GM18519 (cell line): ENCODE data around the gene SLC35G3.
"Not testable (repeated sequence)": the region's sequence is repeated elsewhere in the genome, so short reads cannot be mapped to it uniquely, and the experiment has no call there.

Source experiments
- ATAC-seq: cut with Tn5 transposase; IDR thresholded peaks from one replicate; pipeline ENCODE4 v1.9.1; 2021; ENCODE audit warnings: mild to moderate bottlenecking, moderate library complexity; ENCODE audit not compliant: unreplicated experiment, low FRiP score

SLC35G3 gene

DNA sequence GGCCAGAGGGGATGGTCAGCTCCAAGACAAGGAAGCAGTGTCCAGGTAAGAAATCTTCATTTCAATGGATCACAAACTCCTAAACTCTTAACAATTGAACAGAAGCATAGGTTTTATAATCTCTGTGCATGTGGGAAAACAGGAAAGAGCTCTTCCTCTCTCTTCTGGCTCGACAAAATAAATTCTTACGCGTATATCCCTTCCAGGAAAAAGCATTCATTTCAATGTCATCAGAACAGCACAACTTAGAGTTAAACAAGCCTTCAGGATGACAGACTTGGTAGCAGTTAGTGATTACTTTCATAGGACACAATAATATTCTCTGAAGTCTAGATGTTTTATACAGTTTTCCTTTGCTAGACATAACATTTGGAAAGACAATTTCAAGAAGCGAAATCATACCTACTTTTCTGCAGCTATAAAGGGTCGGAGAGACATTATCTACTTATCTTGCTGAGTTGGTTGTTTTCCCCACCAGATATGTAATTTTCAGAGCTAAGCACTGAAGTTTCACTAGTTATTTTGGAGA is 19.3 kb upstream of the SLC35G3 start:
- ATAC-seq, result no peak

DNA sequence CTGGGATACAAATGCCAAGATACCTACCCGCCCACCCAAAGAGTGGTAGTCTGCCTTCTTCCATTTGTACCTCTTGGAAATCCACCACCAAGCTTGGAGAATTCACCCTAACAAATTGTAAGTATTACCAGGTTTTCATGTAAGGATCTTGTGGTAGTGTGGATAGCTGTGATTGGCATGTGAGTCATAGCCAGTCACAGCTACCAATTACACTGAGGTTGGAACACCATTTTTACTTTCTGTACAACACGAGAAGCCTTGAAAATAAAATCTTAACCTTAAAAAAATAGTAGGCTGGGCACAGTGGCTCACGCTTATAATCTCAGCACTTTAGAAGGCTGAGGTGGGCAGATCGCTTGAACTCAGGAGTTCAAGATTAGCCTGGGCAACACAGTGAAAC is 18.5 kb upstream of the SLC35G3 start:
- ATAC-seq, result no peak

DNA sequence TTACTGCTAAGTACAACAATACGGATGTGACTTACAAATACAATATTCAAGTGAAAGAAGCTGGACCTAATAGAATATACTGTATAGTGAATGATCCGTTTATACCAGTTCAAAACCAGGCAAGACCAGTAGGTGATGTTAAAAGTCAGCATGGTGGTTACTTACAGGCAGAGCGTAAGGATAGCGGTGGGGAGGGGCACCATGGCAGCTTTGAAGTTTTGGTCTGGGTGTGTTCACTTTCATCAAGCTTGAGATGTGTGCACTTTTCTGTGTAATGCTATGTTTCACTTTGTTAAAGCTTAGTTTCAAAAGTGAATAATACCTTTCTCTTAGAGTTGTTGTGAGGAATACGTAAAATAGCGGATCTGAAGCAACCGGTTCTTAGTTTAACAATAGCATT is 16.5 kb upstream of the SLC35G3 start:
- ATAC-seq, result no peak

DNA sequence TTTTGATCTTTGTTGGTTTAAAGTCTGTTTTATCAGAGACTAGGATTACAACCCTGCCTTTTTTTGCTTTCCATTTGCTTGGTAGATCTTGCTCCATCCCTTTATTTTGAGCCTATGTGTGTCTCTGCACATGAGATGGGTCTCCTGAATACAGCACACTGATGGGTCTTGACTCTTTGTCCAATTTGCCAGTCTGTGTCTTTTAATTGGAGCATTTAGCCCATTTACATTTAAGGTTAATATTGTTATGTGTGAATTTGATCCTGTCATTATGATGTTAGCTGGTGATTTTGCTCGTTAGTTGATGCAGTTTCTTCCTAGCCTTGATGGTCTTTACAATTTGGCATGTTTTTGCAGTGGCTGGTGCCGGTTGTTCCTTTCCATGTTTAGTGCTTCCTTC is 8.4 kb upstream of the SLC35G3 start:
- not testable (repeated sequence) for ATAC-seq

DNA sequence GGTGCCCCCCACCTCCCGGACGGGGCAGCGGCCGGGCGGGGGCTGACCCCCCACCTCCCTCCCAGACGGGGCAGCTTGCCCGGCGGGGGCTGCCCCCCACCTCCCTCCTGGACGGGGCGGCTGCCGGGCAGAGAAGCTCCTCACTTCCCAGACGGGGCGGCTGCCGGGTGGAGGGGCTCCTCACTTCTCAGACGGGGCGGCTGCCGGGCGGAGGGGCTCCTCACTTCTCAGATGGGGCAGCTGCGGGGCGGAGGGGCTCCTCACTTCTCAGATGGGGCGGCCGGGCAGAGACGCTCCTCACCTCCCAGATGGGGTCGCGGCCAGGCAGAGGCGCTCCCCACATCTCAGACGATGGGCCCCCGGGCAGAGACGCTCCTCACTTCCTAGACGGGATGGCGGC is 869 bp upstream of the SLC35G3 start:
- not testable (repeated sequence) for ATAC-seq

DNA sequence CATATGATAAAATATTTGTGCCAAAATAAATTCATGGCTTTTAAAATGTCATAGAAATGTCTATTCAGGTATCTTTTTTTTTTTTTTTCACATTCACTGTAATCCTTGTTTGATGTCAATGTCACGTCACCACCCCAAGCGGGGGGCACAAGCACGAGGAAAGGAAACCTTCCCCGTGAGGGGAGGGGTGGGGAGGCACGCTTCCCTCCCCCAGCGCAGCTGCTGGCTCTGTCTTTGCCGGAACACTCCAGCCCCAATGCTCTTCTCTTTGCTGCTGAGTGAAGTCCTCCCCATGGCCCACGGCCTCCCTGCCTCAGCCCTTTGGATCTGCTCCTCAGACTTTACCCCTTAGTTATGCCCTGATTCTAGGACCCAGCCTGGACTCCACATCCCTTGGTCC is 1.5 kb downstream of the SLC35G3 start:
- ATAC-seq, result no peak

DNA sequence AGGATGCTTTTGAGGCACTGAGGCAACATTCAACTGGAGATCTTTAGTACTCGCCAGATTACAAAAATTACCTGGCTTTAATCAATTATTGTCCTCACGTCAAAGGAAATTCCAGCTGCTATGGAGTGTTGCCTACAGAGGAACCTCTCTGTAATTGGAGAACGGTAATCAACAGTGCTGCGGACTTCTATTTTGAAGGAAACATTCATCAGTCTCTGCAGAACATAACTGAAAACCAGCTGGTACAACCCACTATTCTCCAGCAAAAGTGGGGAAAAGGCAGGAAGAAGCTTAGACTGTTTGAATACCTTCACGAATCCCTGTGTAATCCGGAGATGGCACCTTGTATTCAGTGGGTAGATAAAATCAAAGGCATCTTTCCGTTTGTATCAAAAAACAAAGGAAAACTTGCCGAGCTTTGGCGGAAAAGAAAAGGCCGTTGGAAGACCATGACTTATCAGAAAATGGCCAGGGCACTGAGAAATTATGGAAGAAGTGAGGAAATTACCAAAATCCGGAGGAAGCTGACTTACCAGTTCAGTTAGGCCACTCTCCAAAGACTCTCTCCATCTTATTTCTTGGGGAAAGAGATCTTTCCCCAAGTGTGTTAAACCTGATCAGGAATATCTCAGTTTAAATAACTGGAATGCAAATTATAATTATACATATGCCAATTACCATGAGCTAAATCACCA is 3.0 kb downstream of the SLC35G3 start:
- ATAC-seq, result no peak

DNA sequence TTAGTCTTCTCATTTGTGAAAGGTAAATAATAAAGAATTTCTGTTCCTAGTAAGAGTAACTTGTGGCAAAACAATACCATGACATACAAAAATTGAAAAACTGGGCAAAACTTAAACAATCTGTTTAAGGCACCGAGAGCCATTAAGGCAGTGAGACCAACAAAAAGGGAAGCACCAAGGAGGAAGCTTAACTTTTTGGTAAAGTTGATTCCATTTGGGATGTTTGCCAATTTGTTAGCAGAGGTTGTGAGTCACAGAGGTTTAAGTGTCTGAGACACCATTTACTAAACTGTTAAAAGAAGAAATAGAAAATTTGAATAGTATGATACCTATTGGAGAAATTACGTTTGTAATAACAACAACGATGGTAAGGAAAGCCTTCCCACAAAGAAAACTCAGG is 4.9 kb downstream of the SLC35G3 start:
- no peak for ATAC-seq

DNA sequence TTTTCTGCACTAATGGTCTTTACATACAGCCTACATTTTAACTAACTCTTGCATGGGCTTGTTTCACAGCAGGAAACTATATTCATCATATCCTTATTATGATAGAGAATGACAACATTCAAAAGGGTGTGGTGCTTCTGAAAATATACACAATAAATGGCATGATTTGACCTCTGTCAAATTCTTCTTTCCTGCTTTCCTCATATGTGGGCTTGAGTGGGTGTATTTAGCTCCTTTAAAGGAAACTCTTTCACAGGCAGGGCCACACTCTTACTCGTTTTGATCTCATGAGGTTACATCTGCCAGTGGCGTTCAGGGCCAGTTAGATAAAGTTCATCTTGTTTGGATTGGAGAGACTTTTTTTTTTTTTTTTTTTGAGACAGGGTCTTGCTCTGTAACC is 6.1 kb downstream of the SLC35G3 start:
- ATAC-seq, result no peak

DNA sequence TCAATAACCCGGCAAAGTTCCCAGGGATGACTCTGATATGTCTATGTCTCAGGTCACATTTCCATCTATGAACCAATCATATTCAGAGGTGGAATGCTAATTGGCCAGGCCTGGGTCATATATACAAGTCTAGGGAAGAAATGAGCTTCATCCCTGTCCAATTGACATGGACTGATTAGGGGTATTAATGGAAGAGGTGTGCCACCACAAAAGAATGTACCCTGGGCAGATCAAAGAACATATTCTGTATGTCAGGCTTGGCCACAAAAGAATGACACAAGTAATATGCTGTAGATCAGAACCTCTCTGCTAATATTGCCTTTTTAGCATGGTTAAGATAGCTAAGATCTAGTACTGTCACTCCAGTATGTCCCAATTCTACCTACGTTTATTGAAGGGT is 6.7 kb downstream of the SLC35G3 start:
- no peak for ATAC-seq

DNA sequence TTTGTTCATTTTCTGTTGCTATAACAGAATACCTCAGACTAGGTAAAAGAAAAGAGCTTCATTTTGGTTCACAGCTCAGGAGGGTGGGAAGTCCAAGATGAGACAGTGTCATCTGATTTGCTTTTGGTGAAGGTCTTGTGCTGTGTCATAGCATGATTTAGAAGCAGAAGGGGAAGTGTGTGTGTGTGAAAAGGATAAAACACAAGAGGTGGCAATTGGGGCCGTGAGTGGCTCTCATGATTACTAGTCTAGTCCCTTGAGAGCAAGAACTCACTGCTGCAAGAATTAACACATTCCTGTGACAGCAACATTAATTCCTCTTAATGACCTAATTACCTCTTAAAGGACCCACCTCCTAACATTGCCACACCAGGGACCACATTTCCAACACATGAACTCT is 8.3 kb downstream of the SLC35G3 start:
- ATAC-seq, result no peak

DNA sequence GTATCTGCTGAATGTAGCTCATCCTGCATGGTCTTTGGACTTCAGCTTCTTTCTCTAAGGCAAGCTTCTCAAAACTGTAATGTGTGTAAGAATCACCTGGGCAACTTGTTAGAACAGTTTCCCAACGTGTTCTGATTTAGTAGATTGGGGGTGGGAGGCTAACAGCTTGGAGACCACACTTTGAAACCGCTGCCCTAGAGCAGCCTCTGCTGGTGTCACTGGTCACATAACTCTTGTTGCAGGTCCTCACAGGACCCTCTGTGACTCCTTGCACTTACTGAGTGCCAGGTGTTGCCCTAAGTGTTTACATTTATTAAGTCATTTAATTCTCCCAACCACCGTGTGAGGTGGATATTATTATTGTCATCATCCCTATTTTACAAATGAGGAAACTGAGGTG is 9.9 kb downstream of the SLC35G3 start:
- no peak for ATAC-seq

DNA sequence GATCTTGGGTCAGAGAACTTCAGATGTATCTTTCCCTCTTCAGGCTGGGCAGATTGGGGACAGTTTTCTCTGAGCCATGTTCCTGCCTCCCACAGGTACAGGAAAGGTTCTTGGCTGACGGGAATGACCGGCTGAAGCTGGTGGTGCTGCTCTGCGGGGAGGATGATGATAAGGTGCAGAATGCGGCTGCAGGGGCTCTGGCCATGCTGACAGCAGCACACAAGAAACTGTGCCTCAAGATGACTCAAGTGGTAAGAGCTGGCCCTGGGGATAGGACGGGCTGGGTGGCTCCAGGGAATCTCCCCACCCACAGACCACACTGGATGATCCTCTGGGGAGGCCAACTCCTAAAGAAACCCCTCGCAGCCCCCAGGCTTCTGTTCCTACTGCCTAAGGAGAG is 10.9 kb downstream of the SLC35G3 start:
- no peak for ATAC-seq

DNA sequence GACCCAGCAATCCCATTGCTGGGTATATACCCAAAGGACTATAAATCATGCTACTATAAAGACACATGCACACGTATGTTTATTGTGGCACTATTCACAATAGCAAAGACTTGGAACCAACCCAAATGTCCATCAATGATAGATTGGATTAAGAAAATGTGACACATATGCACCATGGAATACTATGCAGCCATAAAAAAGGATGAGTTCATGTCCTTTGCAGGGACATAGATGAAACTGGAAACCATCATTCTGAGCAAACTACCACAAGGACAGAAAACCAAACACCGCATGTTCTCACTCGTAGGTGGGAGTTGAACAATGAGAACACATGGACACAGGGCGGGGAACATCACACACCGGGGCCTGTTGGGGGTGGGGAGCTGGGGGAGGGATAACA is 14.8 kb downstream of the SLC35G3 start:
- ATAC-seq, result not testable (repeated sequence)

DNA sequence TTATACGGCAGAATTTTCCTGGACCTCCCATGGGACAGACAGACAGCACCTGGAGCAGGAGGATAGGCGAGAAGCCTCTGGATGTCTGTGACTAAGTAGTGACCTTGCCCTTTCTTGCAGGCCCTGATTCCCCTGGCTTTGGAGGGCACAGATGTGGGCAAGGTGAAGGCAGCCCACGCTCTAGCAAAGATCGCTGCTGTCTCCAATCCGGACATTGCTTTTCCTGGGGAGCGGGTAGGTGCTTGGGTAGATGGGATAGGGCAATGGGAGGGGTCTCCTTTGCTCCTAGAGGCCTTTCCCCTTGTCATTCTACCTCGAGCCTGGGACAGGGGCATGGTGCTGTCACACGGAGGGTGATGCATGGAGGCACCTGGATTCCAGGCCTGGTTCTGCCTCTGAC is 17.3 kb downstream of the SLC35G3 start:
- no peak for ATAC-seq

DNA sequence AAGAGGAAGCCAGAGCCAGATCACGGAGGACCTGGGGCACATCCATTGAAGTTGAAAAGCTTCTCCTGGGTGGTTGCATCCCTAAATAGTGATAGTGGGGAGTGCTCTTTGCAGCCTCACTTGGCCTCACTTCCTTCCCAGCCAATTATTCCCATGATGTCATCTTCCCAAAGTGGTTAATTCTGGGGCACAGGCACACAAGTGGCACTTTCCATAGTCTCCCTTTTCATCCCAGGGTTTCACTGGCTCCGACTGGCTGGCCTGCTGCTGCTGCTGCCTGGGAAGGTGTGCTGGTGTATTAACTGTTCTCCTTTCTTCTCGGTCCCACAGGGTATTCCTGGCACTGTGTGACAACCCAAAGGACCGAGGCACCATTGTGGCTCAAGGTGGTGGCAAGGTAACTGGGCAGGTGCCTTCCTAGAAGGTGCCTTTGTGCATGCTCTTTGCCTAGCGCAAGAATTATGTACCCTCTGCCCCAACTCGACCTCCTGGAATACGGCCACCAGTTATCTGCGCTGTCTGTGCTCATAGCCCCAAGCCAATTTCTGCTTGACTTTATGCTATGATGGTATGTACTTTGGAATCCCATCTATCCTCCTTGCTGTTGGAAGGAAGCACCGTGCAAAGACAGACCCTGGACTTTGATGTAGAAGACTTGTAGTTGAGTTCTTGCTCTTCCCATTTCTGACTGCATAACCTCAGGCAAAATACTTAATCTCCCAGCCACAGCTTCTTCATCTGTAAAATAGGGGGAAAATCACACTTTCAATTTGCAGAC is 18.4 kb downstream of the SLC35G3 start:
- no peak for ATAC-seq

DNA sequence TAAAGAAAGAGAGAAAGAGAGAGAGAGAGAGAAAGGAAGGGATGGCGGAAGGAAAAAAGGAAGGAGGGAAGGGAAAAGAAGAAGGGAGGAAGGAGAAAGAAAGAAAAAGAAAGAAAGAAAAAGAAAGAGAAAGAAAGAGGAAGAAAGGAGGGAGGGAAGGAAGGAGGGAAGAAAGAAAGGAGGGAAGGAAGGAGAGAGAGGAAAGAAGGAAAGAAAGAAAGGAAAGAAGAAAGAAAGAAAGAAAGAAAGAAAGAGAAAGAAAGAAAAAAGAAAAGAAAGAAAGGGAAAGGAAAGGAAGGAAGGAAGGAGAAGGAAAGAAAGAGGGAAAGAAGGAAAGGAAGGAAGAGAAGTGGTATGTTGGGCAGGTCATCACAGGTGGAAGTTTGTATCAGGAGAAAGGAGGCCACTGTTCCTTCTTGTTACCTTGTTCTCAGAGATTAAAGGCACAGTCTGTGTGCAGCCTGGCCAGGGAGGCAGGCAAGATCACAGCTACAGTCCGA is 19.3 kb downstream of the SLC35G3 start:
- ATAC-seq, result no peak

DNA sequence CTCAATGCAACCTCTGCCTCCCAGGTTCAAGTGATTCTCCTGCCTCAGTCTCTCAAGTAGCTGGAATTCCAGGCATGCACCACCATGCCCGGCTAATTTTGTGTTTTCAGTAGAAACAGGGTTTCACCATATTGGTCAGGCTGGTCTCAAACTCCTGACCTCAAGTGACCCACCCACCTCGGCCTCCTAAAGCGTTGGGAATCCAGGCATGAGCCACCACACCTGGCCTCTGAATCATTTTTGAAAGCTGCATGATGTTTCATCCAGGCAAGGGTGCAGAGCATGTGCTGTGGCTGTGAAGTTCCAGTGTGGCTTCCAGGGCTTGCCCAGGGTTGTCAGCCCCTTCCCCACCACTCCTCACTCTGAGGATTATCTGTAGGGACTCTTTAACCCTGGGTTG is 21.9 kb downstream of the SLC35G3 start:
- ATAC-seq, result not testable (repeated sequence)

DNA sequence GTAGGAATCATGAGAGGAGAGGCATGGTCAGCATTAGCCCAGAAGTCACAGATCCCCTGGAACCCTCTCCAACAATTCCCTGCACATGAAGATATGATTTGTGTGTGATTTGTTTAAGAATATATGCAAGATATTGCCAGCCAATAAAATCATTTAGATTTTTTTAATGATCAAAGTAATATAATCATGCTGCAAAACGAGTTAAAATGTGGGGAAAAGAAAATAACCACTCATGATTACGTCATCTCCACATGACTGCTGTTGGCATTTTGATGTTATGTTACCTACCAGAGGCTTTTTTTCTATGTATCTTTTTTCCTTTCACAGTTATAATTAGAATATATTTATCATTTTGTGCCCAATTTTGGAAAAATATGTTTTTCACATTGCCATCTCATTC is 22.4 kb downstream of the SLC35G3 start:
- no peak for ATAC-seq

DNA sequence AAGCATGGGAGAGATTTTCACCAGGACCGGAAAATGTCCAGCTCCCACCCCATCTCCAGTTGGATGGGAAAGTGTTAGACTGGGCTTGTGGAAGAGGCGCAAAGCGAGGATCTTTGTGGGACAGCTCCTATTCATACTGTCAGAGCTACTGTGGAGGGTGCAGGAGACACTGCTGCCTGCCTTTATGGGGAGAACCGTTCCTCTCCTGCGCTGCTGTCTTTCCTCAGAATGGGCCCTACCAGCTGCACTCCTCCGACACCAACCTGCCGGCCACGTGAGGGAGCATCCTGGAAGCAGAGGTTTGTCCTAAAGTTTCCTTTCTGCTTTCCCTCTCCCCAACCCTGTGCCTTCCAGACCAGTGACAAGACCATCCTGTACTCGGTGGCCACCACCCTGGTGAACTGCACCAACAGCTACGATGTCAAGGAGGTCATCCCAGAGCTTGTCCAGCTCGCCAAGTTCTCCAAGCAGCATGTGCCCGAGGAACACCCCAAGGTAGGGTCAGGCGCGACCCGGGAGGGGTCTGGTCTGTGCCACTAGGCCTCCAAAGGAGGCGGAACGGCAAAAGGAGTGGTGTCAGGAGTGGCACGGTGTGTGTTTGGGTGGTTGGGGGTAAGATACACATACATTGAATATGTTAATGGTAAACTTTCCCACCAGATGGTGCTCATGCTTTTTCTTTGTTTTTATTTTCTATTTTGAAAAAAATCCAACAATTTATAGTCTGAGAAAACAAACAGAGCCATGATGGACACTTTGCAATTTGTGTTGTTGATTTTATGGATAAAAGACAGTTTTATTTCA is 23.0 kb downstream of the SLC35G3 start:
- ATAC-seq, result no peak

DNA sequence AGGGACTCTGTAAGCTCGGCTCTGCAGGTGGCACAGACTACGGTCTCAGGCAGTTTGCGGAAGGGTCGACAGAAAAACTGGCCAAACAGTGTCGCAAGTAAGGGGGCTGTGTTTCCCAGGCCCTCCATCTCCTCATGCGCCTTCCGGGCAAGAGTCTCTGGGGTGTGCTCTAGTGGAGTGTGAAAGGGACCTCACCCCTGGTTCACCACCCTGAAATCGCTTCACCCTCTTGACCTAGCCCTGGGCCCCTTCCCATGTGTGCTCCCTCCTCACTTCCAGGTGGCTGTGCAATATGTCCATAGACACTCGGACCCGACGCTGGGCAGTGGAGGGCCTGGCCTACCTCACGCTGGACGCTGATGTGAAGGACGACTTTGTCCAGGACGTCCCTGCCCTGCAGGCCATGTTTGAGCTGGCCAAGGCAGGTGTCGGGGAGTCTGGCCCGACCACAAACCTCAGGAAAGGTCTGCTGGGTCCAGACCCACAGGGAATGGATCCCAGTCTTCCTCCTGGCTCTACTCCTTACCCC is 24.3 kb downstream of the SLC35G3 start:
- no peak for ATAC-seq
